ENCODE results near the gene ZNF559.

DNA sequence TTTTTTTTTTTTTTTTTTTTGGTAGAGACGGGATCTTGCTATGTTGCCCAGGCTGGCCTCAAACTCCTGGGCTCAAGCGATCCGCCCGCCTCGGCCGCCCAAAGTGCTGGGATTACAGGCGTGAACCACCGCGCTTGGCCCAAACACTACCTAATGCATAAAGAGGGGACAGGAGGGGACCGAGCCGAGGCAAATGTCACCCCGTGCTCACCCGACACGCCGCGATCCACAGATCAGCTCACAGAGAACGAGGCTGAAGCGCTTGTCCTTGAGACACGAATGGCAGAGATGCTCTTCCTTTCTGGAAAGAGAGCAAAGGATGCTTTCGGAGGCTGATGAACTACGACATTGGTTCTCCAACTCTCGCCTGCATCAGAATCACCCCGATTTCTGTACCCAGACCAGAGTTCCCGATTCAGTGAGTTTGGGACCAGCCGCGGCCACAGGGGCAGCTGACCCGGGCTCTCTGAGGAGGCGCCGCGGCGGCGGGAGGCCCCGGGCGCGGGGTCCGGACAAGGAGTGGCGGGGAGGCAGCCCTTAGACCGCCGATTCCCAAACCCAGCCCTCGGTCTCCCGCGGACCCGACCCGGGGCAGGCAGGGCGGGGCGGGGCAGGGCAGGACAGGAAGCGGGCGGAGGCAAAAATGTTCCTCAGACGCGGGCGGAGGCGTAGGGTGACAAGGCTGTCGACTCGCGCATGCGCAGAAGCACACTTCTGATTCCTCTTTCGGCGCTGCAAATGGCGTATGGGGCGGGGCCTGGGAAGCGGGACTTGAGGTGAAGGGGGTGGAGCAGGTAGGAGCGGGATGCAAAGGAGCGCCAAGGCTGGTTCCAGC, 14.6 kb upstream of the ZNF559 start, which contains the start of gene ZNF699:
- TF ChIP-seq POLR2A (IDR thresholded peaks at IDR 0.05) = peak; percentile 31 to 73
- TF ChIP-seq, protein P1, sequence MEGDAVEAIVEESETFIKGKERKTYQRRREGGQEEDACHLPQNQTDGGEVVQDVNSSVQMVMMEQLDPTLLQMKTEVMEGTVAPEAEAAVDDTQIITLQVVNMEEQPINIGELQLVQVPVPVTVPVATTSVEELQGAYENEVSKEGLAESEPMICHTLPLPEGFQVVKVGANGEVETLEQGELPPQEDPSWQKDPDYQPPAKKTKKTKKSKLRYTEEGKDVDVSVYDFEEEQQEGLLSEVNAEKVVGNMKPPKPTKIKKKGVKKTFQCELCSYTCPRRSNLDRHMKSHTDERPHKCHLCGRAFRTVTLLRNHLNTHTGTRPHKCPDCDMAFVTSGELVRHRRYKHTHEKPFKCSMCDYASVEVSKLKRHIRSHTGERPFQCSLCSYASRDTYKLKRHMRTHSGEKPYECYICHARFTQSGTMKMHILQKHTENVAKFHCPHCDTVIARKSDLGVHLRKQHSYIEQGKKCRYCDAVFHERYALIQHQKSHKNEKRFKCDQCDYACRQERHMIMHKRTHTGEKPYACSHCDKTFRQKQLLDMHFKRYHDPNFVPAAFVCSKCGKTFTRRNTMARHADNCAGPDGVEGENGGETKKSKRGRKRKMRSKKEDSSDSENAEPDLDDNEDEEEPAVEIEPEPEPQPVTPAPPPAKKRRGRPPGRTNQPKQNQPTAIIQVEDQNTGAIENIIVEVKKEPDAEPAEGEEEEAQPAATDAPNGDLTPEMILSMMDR (IDR thresholded peaks at IDR 0.05) = peak in 1 of 5 experiments; percentile 22
